HK-2 (cell line): ENCODE data around the gene NKD1.

Experiments
- DNase-seq: peaks from one replicate; pipeline ENCODE4 v3.0.0-alpha.2; 2018; ENCODE audit not compliant: unreplicated experiment

The NKD1 gene

DNA sequence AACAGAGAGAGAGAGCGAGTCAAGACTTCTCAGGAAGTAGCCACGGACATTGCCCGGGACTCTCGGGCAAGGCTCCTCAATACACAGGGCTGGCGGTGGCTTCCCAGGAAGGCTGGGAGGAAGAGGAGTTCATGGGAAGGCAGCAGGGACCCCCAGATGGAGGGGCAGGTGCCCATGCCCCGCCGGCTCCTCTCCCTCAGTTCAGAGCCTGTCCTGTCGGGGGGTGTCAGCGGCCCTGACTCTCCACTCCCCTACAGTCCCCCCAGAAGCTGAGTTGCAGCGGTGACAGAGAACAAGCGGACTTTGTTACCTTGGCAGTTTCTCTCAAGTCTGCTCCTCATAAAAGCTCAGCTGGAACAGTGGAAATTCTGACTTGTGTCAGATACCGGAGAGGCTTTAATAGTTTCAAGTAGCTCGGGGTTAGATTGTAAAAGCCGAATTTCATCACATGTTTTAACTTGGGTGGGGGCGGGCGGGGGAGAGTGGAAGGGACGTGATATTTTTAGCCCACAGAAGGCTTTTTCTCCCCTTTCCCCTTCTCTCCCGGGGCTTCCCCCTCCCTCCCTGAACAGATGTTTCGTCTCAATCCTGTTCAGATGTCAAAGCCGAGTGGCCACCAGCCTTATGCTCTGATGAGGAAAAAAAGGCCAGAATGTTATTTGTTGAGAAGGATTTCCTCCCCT is 65.2 kb downstream of the NKD1 start:
- DNase-seq, result no peak

DNA sequence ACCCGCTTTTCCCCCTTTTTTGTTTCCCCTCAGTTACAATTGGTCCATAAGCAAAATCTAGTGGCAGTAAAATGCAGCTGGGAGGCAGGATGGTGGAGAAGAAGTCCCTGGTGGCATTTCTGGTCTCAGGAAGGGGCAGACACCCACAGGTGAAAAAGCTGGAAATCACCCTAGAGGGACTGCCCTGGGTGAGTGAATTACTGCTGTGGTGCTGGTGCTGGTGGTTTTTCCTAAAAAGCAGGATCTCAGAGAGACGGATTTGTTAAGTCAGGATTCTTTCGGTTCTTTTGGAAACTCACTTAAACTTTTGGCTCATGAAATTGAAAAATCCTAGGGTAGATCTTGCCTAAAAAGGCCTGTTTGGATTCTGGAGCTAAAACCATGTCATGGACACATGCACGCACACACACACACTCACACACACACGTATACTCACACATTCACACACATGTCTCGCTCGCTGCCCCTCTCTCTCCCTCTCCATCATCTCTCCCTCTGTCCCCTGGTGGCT is 65.8 kb downstream of the NKD1 start:
- DNase-seq, result no peak

DNA sequence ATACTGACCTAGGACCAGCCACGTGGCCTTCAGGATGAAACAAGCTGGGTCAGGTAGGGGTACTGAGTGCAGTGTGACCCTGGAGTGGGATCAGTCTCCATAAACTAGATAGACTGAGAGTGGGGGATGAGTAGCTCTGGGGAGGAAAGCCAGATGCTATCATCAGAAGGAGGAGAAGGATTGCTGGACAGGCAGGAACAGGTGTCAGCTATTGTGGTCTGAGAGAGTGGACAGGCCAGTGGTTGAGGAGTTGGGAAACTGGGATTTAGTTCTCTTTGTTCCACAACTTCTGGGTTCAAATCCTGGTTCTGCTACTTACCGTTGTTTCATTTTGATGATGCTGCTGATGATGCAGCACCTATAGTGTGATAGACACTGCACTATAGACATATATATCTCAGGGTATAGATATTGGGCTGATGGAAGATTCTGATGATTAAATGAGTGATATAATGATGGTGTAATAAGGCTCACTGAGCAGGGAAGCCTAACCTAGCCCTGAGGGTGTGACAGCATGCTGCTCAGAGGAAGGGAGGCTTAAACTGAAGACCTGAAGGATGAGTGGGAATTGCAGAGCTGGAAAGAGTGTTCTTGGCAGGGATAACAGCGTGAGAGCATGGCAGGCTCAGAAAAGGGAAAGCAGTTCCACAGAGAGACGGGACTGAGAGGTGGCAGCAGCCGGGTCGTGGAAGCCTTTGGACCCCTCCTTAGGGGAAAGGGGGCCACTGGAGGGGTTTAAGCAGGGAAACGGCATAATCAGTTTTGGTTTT is 66.9 kb downstream of the NKD1 start:
- DNase-seq, result no peak

DNA sequence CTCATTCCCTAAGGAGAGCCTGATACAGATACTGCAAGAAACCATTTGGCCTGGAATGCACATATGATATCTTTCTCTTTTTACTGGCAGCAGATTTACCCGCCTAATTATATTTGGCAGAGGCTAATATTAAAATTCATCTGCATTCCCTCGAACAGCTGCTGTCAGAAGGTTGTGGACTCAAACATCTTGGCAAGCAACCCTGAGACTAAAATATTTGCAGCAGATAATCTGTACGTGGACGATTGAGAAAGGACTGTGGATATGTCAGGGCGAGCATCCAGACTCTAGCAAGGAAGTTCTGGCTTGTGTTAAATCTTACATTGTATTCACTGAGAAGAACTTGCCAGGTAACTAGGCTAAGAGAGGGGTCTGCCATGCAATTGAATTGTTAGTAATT is 67.7 kb downstream of the NKD1 start:
- DNase-seq, result no peak

DNA sequence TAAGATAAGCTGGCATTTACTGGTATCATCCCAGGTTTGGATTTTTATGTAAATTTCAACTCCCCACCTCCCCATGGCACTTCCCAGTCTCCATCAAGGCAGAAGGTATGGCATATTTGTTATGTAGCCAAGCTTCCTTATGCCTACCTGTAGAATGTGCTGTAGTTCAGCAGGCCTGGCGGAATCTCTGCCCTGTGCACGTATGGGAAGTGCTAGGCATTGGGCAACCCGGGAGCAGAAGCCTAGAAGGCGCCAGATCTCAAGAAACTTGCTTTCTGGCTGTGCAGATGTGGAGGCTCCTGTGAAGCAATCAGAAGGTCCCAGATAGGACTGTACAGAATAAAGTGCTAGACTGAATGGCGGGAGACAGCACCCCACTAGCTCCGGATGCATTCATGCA is 68.2 kb downstream of the NKD1 start:
- DNase-seq, result no peak

DNA sequence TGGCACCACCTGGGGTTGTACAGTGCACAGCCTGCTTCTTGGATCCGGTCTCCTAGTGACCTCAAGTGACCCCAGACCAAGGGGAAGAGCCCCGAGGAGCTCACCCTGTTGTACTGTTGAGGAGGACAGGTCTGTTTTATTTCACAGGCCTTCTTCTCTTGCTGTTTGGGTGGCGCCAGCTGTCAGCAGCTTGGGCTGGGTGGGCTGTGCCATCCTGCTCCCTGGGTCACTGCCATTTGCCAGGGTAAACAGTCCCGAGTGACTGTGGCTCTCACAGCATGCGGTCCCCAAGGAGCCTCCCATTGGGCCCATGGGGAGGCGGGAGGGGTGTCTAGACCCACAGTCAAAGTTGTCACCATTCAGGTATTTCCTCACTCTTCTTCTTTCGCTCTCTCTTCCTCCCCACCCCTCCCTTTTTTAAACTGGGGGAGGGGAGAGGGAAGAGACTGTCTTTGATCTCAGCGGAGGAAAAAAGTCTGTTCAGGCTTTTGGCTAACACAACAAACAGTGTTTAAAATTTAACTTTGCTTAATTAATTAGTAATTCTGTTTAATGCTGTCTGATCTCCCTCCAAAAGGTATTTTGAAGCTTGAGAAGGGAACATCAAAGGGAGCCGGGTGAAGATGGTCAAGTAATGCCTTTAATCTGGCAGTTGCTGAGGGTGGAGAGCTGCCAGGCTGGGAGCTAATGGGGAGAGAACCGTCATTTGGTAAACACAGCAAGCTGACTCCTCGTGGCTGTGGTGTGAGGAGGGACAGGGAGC is 68.9 kb downstream of the NKD1 start:
- DNase-seq, result no peak

DNA sequence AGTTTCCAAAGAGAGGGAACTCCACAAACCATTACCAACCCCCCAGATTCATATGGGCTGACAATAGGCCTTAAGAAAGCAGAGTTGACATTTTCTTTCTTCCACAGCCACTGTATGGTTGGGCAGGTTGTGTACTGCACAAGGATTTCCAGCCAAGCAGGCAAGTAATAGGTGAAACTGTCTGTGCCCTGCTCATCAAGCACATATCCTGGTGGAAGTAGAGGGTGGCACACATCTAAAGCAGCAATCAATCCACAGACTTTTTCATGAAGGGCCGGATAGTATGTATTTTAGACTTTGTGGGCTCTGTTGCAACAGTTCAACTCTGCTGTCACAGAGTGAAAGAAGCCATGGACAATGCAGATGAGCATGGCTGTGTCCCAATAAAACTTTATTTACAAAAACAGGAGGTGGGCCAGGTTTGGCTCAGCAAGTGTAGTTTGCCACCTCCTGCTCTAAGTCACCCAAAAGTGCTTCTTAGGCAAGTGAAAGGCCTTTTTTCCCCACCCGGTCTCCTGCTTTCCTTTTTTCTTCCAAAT is 69.5 kb downstream of the NKD1 start:
- no peak for DNase-seq

DNA sequence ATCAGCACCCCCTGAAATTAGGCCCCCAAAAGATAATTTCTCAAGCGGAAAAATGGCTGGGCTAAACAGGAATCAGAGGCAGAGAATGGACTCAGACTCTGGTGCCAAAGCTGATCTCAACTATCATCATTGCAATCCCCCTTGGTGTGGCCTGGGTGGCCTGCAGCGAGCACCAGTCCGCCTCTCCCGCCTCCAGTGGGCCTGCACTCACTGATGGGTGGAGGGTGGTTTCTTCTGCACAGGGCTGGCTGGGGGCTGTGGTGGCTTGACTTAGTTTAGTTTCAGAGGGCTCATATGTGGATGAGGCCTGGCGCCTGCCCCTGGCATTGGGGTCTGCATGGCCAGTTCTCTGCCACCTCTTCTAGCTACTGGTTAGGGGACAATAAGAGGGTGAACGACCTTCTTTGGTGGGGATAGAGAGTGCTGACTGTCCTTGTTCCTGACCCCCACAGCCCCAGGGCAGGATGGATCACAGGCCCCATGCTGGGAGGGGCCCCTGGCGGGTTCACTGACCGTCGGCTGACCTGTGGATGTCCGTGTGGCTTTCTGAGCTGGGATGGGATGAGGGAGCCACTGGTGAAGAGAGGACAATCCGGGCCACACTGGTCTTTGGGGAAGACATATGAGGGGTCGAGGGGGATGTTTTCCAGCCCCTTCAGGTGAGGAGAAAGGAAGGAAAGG is 70.2 kb downstream of the NKD1 start:
- DNase-seq, result no peak

DNA sequence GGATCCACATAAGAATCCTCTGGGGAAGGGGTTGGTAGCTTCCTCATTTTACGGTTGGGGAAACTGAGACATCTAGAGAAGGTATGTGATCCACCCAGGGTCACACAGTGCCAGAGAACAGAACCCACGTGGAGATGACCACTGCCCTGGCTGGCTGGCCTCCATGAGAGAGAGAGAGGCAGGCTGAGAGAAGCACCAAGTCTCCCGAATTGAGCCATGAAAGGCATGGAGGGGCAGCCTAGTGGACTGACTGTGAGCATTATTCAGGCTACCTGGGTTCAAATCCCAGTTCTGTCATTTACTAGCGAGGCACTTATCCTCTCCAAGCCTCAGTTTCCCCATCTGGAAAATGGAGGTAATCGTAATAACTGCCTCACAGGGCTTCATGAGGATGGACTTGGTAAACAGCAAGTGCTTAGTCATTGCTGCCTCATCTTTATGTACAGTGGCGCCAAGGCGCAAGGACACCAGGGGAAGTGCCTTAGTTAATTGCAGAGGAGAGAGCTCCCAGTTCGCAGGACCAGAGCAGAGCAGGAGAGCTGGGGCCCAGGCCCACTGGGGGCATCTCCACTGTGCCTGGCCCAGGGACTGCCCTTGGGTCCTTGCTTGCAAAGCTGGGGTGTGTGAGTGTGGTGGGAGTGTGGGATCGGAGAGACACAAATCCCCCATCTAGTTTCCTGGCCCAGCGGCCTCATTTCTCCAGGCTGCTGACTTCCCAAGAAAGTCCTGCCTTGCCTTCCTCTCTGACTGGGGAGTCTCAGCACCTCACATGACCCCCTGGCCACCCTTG is 71.7 kb downstream of the NKD1 start:
- no peak for DNase-seq

DNA sequence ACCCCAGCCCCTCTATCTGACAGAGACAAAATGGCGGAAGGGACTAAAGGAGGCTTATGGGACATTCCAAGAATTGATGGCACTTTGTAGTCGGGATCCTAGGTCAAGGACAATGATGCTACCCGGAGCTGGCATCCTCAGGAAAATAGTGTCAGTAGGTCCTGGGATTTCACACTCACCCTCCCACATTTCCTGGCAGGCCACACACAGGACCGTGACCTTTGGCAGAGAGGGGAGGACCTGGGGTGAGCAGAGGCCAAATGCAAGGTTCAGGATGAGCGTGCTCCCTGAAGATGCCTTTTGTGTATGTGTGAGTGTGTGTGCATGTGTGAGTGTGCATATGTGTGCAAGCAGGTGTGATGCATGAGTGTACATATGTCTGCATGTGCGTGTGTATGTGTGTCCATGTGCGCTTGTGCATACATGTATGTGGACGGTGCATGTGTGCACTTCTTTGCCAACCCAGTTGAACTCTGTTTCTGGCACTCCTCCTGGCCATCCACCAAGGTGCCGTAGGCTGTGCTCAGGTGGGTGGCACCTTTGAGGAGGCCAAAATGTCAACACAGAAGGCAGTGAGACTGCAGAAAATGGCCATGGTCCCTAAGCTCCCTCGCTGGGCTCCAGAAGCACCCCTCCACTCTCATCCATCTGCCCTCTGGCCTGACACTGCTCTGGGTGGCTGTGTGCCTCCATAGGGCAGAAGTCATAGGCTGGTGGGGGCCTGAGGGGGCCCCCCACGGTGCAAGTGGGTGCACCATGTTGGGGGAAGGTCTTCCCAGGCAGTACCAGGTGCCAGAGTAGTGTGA is 72.7 kb downstream of the NKD1 start:
- no peak for DNase-seq

DNA sequence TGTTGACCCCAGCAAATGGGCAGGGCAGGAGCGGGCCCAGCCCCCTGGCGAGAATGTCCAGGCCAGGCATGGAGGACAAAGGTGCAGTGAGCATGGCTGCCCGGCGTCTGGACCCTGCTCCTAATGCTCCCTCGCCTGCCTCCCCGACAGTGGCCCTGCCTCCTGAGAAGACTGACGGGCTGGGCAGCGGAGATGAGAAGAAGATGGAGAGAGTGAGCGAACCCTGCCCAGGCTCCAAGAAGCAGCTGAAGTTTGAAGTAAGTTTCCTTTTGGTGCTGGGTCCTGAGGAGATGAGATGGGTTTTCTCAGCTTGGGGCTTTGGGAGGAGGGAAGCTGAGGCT is 73.2 kb downstream of the NKD1 start:
- no peak for DNase-seq

DNA sequence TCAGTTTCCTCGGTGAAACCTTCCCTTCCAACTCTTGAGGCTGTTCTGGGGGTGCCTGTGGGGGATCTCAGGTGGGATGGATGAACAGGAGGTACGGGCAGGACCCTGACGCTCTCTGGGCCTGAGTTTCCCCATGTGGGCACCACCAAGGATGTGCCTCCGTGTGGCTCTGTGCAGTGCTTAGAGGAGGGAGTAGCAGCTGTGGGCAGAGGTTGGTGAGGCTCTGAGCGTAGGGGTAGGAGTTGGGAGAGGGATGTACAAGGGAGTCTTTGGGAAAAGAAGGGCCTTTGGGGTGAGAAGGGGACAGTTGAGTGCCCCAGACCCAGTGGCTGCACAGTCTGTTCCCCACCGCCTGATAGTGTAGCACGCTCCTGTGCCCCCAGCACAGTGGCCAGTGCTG is 73.8 kb downstream of the NKD1 start:
- DNase-seq, result no peak

DNA sequence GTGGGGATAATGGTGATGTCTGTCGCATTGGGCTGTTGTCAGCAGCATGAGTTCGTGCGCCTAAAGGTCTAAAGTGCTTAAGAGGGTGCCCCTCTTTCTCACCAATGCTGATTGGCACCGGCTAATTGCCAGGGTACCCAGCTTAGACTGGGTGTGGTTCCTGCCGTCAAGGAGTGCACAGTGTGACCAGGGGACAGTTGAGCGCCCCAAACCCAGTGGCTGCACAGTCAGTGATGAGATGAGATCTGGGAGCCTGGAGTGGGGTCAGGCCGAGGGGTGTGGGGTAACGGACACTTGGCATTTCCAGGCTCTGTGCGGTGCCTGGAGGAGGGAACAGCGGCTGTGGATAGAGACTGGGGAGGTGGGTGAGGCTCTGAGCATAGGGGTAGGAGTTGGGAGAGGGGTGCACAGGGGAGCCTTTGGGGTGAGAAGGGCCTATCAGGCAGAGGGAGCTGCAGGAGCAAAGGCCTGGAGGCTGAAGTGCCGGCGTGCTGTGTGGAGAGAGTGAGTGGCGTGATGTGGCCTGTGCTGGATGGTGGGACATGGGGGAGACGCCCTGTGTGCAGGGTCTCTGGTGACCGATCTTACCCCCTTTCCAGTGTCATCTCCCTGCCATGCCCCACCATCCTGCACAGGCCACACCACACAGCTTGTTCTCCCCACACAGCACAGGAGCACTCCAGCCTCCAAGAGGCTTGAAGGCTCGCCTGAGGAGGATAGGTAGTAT is 74.6 kb downstream of the NKD1 start:
- DNase-seq, result no peak

DNA sequence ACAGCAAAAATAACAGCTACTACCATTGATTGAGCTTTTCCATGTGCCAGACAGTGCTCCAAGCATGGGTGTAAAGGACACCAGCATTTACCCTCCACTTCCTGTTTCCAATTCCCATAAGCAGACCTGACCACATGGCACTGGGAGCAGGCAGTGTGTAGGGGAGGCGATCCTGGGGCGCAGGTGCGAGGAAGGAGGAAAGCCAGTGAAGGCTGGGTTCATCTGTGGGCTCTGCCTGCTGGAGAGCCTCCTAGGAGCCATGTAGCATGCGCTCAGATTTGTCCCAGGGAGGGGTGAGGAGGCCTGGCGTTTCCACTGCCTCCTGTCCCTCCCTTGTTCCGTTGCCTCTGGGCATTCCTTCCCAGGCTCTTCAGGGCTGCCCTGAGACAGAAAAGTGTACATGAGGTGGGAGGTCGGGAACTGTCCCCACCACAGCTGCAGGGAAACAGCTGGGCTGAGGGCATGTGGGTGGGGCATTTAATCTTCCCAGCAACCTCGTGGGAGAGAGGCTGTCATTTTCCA is 76.3 kb downstream of the NKD1 start:
- DNase-seq, result no peak

DNA sequence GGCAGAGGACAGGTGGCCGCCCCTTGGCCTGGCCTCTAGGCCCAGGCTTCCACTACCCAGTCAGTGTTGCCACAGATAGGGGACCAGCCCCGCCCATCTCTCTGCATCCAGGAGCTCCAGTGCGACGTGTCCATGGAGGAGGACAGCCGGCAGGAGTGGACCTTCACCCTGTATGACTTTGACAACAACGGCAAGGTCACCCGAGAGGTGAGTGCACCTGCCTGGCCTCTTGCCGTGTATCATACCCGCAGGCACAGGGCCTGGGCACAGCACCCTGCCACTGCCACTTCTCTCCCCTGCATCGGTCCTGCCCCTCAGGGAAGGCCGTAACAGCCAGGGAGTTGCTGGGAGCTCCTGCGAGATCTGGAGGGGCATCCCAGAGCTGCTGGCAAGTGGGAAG is 77.2 kb downstream of the NKD1 start:
- DNase-seq, result no peak

DNA sequence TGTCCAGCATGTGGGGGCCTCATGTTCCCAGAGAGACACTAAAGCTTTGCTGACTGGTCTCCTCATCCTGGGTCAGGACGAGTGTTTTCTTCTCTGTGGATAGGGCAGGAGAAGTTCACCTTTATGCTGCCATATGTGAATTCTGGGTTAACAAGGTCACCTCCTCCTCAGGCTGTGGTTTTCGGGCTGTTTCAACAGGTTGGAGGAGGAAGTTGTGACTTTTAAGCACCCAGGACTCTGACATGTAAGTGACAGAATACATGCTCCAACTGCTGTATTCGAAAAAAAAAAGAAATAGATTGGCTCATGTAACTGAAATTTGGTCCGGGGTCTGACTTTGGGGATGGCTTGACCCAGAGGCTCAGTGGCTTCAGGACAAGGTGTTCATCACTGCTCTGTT is 78.7 kb downstream of the NKD1 start:
- DNase-seq, result no peak

DNA sequence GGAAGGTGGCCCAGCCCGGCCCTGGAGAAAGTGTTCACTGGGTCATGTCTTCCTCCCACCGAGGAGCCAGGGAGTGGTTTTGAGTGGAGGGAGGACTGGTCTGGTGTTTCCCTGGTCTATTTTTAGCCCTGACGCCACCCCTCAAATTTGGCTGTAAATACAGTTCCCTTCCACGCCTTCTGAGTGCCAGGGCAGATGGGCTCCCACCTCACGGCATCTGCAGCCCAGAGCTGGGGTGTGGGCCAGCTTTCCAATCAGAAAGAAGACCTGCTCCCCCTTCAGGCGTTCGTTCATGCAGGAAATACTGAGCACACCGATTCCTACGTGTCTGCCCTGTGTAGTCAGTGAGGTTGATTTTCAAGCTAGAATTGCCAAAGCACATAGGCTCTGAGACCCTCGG is 79.2 kb downstream of the NKD1 start:
- DNase-seq, result no peak

DNA sequence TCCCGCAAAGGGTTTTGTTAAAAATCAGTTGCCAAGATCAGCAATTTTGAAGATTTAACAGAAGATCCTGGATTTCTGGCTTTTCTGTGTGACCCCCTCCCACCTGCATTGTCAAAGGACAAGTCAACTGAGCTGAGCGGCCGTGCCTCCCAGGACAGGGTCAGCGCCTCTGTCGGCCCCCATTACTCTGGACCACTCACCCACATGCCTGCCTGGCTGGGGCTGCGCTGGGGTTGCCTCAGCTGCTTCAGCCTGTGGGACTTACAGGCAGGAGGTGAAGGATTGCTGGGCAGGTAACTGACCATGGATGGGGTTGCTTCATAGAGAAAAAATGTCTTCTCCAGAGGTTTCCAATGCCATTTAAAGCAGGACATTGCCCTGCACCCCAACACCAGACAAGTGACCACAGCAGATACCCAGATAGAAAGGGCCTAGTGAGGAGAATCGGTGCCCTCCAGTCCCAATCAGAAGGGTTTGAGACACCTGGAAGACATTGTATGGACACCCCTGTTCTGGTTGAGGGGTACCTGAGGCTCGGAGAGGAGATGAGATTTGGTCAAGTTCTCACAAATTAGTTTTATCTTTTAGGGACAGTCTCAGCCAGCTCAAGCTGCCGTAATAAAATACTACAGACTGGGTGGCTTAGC is 80.1 kb downstream of the NKD1 start:
- DNase-seq, result no peak

DNA sequence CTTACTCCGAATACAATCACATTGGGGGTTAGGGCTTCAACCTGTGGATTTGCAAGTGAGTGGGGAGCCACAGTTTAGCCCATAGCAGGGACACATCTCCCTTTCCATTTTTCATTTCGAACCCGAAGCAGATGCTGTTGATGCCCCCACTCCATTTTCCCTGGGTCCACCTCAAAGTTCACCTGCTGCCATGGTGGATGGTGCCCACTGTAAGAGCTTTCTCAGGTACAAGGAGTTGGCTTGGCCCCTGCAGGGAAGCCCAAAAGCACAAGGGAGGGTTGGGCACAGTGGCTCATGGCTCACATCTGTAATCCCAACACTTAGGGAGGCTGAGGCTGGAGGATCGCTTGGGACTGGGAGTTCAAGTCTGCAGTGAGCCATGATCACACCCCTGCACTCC is 81.1 kb downstream of the NKD1 start:
- DNase-seq, result no peak
